Sigmoid colon (tissue), 7 donors: ENCODE measurements around the gene DPYSL4. TPM values are rescaled to one million over a fixed set of nuclear protein-coding genes. Genes with fewer than 3 reads are reported as not detected.

Experiments used
- DNase-seq: peaks from one replicate; pipeline ENCODE4 v3.0.0-alpha.2; 2019
- H3K27ac ChIP-seq, 4 donors: fragments of 200-600 bp; sonication (generic); one replicate each; pipeline ENCODE4 v1.5.1; 2016 to 2019; ENCODE audit warnings: mild to moderate bottlenecking in 1 of 4
- H3K27me3 ChIP-seq, 3 donors: fragments of 200-600 bp; sonication (generic); one replicate each; pipeline ENCODE4 v1.5.1; 2019; ENCODE audit warnings: mild to moderate bottlenecking in 1 of 3
- H3K36me3 ChIP-seq, 4 donors: fragments of 200-600 bp; sonication (generic); one replicate each; pipeline ENCODE4 v1.5.1; 2016 to 2019
- H3K4me1 ChIP-seq, 4 donors: fragments of 200-600 bp; sonication (generic); one replicate each; pipeline ENCODE4 v1.5.1; 2017 to 2019
- H3K4me3 ChIP-seq, 4 donors: fragments of 200-600 bp; sonication (generic); one replicate each; pipeline ENCODE4 v1.5.1; 2017 to 2019; ENCODE audit warnings: mild to moderate bottlenecking in 2 of 4, moderate library complexity in 1 of 4
- H3K9me3 ChIP-seq, 4 donors: fragments of 200-600 bp in 3 of 4; sonication (generic) in 3 of 4; one replicate each; pipeline versions ENCODE4 v1.5.1 to v1.6.1; 2013 to 2019
- CTCF ChIP-seq, 4 experiments: fragments of 450-650 bp in 3 of 4; fragments of 200-600 bp in 1 of 4; IDR thresholded peaks; one replicate each; pipeline ENCODE4 v1.5.1; 2016 to 2019; ENCODE audit warnings: antibody characterized with exemption in 4 of 4, mild to moderate bottlenecking in 3 of 4, moderate library complexity in 2 of 4
- EP300 ChIP-seq, 4 donors: sonication (generic); formaldehyde crosslinking; IDR thresholded peaks; one replicate each; pipeline ENCODE4 v1.6.1; 2017; ENCODE audit warnings: antibody characterized with exemption in 4 of 4
- POLR2A ChIP-seq, 2 donors: fragments of 450-650 bp; IDR thresholded peaks; one replicate each; pipeline ENCODE4 v1.6.1; 2016; ENCODE audit warnings: antibody characterized with exemption in 2 of 2, mild to moderate bottlenecking in 2 of 2, moderate library complexity in 2 of 2
- POLR2AphosphoS5 ChIP-seq, 4 donors: sonication (generic); formaldehyde crosslinking; IDR thresholded peaks; one replicate each; pipeline ENCODE4 v1.6.1; 2017; ENCODE audit warnings: antibody characterized with exemption in 4 of 4
- WGBS, 2 donors: extraction: QIAGEN DNeasy Blood & Tissue Kit; methylation state at CpG; one replicate each; pipeline ENCODE4 v1.1.7; 2013; 5-methylcytosine and 5-hydroxymethylcytosine counted together
- intact Hi-C: fragments of 100-400 bp; cut with DNase I; formaldehyde crosslinking; loops from one replicate; pipeline ENCODE4 v1.15.1; 2023
- polyA plus RNA-seq, 3 donors: library from polyadenylated mRNA; stranded (reverse); fragments of 200-250 nt; gene quantifications; one replicate each; pipeline ENCODE4 v1.2.3, GENCODE V29; 2013
- total RNA-seq, 4 donors: library from RNA; depleted of rRNA; stranded (reverse); fragments of >200 nt; gene quantifications; one replicate each; pipeline ENCODE4 v1.1.0, GENCODE V29; 2016
- donor health status: healthy with polysubstance abuse.
- donor health status: Bipolar disorder and iron deficiency.
- donor health status: healthy.

DPYSL4 gene
- total and polyA plus RNA-seq, 7 donors, result under 0.01 to 1.9 (median 0.63) TPM; not detected in 1

GRCh38 chr10:132226586-132227405 is 40.0 kb downstream of the DPYSL4 start:
- intact Hi-C loops, result no loop called here
- TF ChIP-seq CTCF (IDR thresholded peaks at IDR 0.05), result no peak
- TF ChIP-seq POLR2A (IDR thresholded peaks at IDR 0.05), result no peak
- TF ChIP-seq EP300 (IDR thresholded peaks at IDR 0.05), result no peak
- no peak for TF ChIP-seq POLR2AphosphoS5 (IDR thresholded peaks at IDR 0.05)
- Histone ChIP-seq H3K27ac (no peak overlapping the region), H3K36me3 (no peaks in the 10 kb centered on the region), H3K27me3 (no peaks in the 10 kb centered on the region), H3K9me3 (no peaks in the 10 kb centered on the region), H3K4me1 (peaks cover 0 to 19% (median 12%) of the 10 kb centered on the region in 4 donors), H3K4me3 (no peak overlapping the region)
- 71 to 92% methylated on average over 27 of the region's 27 CpGs for WGBS, 2 donors
- no peak for DNase-seq

- H3K27ac ChIP-seq, result no peak overlapping the region
- H3K4me3 ChIP-seq, result no peak overlapping the region
- TF ChIP-seq POLR2AphosphoS5 (IDR thresholded peaks at IDR 0.05), result no peak
- no peak for TF ChIP-seq POLR2A (IDR thresholded peaks at IDR 0.05)
- TF ChIP-seq CTCF (IDR thresholded peaks at IDR 0.05), result no peak
- no peak for TF ChIP-seq EP300 (IDR thresholded peaks at IDR 0.05)
- H3K4me1 ChIP-seq, result peaks cover 0 to 16% (median 11%) of the 10 kb centered on the region in 4 donors
- H3K36me3 ChIP-seq, result no peaks in the 10 kb centered on the region
- intact Hi-C loops, result no loop called here
- 92 to 94% methylated on average over 29 of the region's 29 CpGs for WGBS, 2 donors
- DNase-seq, result no peak
- no peaks in the 10 kb centered on the region for H3K27me3 ChIP-seq
- no peaks in the 10 kb centered on the region for H3K9me3 ChIP-seq
Measured at GRCh38 chr10:132227851-132228390, 41.2 kb downstream of the DPYSL4 start.

- WGBS, 2 donors, result 95 to 96% methylated on average over 14 of the region's 14 CpGs
- TF ChIP-seq POLR2AphosphoS5 (IDR thresholded peaks at IDR 0.05) (no peak), EP300 (IDR thresholded peaks at IDR 0.05) (no peak), CTCF (IDR thresholded peaks at IDR 0.05) (no peak), POLR2A (IDR thresholded peaks at IDR 0.05) (no peak)
- Histone ChIP-seq H3K36me3 (no peaks in the 10 kb centered on the region), H3K4me3 (no peak overlapping the region), H3K27me3 (no peaks in the 10 kb centered on the region), H3K9me3 (no peaks in the 10 kb centered on the region), H3K4me1 (peaks cover 0 to 15% (median 8%) of the 10 kb centered on the region in 4 donors), H3K27ac (no peak overlapping the region)
- intact Hi-C loops, result no loop called here
- DNase-seq, result no peak
Measured at GRCh38 chr10:132228616-132229015, 41.9 kb downstream of the DPYSL4 start.

GRCh38 chr10:132229096-132229495 is 42.3 kb downstream of the DPYSL4 start:
- 81 to 87% methylated on average over 6 of the region's 6 CpGs for WGBS, 2 donors
- H3K4me1 ChIP-seq, result peaks cover 0 to 15% (median 8%) of the 10 kb centered on the region in 4 donors

More at GRCh38 chr10:132229096-132229495, 42.3 kb downstream of the DPYSL4 start:
- Histone ChIP-seq H3K9me3 (no peaks in the 10 kb centered on the region), H3K27me3 (no peaks in the 10 kb centered on the region), H3K4me3 (no peak overlapping the region), H3K27ac (no peak overlapping the region), H3K36me3 (no peaks in the 10 kb centered on the region)
- intact Hi-C loops, result no loop called here
- no peak for DNase-seq
- TF ChIP-seq CTCF (IDR thresholded peaks at IDR 0.05) (no peak), POLR2AphosphoS5 (IDR thresholded peaks at IDR 0.05) (no peak), EP300 (IDR thresholded peaks at IDR 0.05) (no peak), POLR2A (IDR thresholded peaks at IDR 0.05) (no peak)
